ENCODE results near the gene ATP8A1. TPM values are rescaled to one million over a fixed set of nuclear protein-coding genes. Genes with fewer than 3 reads are reported as not detected.

Gene ATP8A1
- total RNA-seq, 4 donors from 2014 or later, result 23.8 to 74.2 (median 31.1) TPM

DNA sequence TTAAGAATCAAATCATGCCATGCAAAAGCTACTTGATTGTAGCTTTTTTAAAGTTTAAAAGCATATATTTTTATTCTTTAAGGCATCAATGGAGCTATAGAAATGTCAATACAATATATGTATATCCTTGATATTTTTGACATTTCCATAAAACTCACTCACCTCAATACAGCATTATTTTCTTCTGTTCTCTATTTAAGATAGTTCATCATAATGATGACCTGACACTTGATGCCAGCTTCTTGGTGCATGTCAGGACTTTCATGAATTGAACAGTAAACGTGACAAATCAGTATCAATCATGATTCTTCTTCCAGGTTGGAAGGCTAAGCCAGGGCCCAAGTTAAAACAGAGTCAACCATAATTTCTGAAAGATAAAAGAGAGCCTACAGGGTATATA is 33.6 kb upstream of the ATP8A1 start:
- intact Hi-C loops (cut with DNase I; ENCODE audit: low total_unique reads) (no loop called here), in situ Hi-C loops (cut with MboI; ENCODE audit: low sequenced_read_pairs in 4 of 4) (no loop called here)
- ATAC-seq (no peak), DNase-seq (no peak)
- H3K4me3 ChIP-seq, result no peak overlapping the region
- no peaks in the 10 kb centered on the region for H3K4me1 ChIP-seq
- H3K27ac ChIP-seq, result no peak overlapping the region
- H3K36me3 ChIP-seq, result no peaks in the 10 kb centered on the region
- no peaks in the 10 kb centered on the region for H3K9me3 ChIP-seq
- no peak for TF ChIP-seq POLR2A (IDR thresholded peaks at IDR 0.05)
- TF ChIP-seq, protein P1, sequence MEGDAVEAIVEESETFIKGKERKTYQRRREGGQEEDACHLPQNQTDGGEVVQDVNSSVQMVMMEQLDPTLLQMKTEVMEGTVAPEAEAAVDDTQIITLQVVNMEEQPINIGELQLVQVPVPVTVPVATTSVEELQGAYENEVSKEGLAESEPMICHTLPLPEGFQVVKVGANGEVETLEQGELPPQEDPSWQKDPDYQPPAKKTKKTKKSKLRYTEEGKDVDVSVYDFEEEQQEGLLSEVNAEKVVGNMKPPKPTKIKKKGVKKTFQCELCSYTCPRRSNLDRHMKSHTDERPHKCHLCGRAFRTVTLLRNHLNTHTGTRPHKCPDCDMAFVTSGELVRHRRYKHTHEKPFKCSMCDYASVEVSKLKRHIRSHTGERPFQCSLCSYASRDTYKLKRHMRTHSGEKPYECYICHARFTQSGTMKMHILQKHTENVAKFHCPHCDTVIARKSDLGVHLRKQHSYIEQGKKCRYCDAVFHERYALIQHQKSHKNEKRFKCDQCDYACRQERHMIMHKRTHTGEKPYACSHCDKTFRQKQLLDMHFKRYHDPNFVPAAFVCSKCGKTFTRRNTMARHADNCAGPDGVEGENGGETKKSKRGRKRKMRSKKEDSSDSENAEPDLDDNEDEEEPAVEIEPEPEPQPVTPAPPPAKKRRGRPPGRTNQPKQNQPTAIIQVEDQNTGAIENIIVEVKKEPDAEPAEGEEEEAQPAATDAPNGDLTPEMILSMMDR (IDR thresholded peaks at IDR 0.05 in 4 of 5, conservative IDR thresholded peaks at IDR 0.05 in 1 of 5), result no peak
- H3K27me3 ChIP-seq, result no peaks in the 10 kb centered on the region

DNA sequence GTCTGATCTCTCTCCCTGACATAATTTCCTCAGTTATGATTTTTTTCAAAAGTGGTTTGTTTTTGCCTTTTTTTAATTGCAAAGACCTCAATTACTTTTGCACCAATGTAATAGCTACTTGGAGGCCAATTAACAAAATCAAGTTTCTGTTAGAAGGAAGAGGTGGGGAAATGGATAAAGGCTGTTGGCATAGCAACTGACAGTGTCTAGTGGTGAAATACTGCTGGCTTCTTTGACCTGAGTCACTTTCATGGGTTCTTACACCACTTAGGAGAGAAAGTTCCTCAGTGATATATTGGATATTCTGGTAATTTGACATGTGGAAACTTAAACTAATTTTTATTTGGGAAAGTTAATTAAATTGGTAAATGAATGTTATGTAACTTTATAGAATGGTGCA is 26.5 kb upstream of the ATP8A1 start:
- intact Hi-C loops (cut with DNase I; ENCODE audit: low total_unique reads), result no loop called here
- Histone ChIP-seq H3K27me3 (no peaks in the 10 kb centered on the region), H3K4me3 (no peak overlapping the region), H3K27ac (no peak overlapping the region), H3K36me3 (no peaks in the 10 kb centered on the region), H3K9me3 (no peaks in the 10 kb centered on the region), H3K4me1 (no peaks in the 10 kb centered on the region)
- ATAC-seq (no peak), DNase-seq (no peak)
- no peak for TF ChIP-seq POLR2A (IDR thresholded peaks at IDR 0.05)
- TF ChIP-seq, protein P1 (IDR thresholded peaks at IDR 0.05 in 4 of 5, conservative IDR thresholded peaks at IDR 0.05 in 1 of 5), result no peak
- in situ Hi-C loops (cut with MboI; ENCODE audit: low sequenced_read_pairs in 4 of 4), result no loop called here

DNA sequence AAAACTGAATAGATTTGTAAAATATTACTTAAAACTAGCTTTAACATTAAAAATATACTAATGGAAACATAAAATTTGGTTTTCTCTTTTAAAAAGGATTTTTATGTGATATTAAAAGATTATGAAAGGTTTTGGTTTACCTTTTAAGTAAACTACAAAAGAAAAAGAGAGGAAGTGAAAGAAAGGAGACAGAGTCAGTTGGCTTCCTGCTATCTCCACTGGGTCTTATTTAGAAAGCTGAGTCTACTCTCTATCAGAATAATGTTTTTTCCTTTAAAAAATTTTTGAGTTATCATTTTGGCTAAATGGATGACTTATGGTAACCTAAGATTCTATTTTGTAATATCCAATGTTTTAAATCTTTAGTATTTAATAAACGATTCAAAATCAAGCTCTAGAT is 21.6 kb upstream of the ATP8A1 start:
- no peak for TF ChIP-seq POLR2A (IDR thresholded peaks at IDR 0.05)
- TF ChIP-seq, protein P1 (IDR thresholded peaks at IDR 0.05 in 4 of 5, conservative IDR thresholded peaks at IDR 0.05 in 1 of 5), result no peak
- no peaks in the 10 kb centered on the region for H3K27me3 ChIP-seq
- H3K36me3 ChIP-seq, result no peaks in the 10 kb centered on the region
- H3K9me3 ChIP-seq, result no peaks in the 10 kb centered on the region
- H3K4me3 ChIP-seq, result no peak overlapping the region
- H3K27ac ChIP-seq, result no peak overlapping the region
- in situ Hi-C loops (cut with MboI; ENCODE audit: low sequenced_read_pairs in 4 of 4) (no loop called here), intact Hi-C loops (cut with DNase I; ENCODE audit: low total_unique reads) (no loop called here)
- DNase-seq (no peak), ATAC-seq (no peak)
- no peaks in the 10 kb centered on the region for H3K4me1 ChIP-seq

DNA sequence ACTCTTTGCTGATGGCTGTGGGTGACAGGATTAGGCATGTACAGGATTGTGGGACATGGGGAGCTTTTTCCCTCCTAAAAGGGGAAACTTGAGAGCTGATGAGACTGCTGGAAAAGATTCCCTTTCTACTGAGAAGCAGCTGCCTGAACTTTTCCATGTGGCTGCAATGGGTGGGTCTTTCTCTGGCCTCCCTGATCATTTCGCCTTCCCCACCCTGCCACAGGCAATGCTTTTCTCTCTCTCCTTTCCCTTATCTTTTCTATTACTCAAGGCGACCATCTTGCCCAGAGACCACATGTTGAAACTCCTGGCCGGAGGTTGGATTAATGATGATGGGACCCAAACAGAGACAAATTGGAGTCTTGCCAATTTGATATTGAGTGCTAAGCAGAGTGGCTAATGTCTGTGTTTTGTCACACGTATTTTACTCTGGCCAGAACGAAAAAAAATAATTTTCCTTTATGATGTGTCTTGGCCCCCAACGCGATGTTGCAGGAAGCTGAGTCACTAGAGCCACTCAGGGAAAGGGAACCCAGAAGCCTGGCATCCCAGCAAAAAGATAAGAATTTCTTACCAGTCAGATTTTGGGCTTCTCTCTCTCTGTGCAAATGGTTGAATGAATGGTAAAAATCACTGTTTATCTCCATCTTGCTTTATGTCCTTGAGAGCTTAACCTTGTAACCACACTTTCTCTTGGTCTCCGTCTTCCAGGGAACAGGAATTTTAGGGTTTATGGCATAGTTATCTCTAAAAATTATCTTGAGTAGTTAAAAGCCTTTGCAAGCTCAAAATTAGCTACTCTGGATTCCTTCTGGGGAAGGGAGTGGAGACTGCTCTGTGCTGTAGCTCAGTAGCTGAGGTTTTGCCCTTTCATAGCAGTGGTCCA is 19.4 kb upstream of the ATP8A1 start:
- in situ Hi-C loops (cut with MboI; ENCODE audit: low sequenced_read_pairs in 4 of 4), result no loop called here
- intact Hi-C loops (cut with DNase I; ENCODE audit: low total_unique reads), result no loop called here

More for the DNA sequence above, 19.4 kb upstream of the ATP8A1 start:
- Histone ChIP-seq H3K36me3 (no peaks in the 10 kb centered on the region), H3K27me3 (no peaks in the 10 kb centered on the region), H3K9me3 (no peaks in the 10 kb centered on the region), H3K27ac (no peak overlapping the region), H3K4me3 (no peak overlapping the region), H3K4me1 (no peaks in the 10 kb centered on the region)
- DNase-seq (no peak), ATAC-seq (no peak)
- TF ChIP-seq POLR2A (IDR thresholded peaks at IDR 0.05), result no peak
- TF ChIP-seq, protein P1 (IDR thresholded peaks at IDR 0.05 in 4 of 5, conservative IDR thresholded peaks at IDR 0.05 in 1 of 5), result no peak

Measured in gastrocnemius medialis (tissue), 4 donors.